Brain microvascular endothelial cell (primary cell): ENCODE data around the gene TBC1D20.

Source experiments
- DNase-seq: peaks from one replicate; pipeline ENCODE4 v3.0.0-alpha.2; 2020
- H3K27ac ChIP-seq: fragments of 250-450 bp; sonication (Bioruptor Pico); 2 replicates; pipeline ENCODE4 v1.5.1; 2020; ENCODE audit warnings: mild to moderate bottlenecking, moderate library complexity
- H3K27me3 ChIP-seq: fragments of 250-450 bp; sonication (Bioruptor Pico); replicated peaks from 2 replicates; pipeline ENCODE4 v1.5.1; 2020; ENCODE audit warnings: mild to moderate bottlenecking
- H3K36me3 ChIP-seq: fragments of 250-450 bp; sonication (Bioruptor Pico); replicated peaks from 2 replicates; pipeline ENCODE4 v1.5.1; 2020; ENCODE audit warnings: mild to moderate bottlenecking
- H3K4me3 ChIP-seq: 2 replicates; pipeline ENCODE4 v1.5.1; 2011; ENCODE audit warnings: low read depth, mild to moderate bottlenecking, control low read depth, low read length, moderate library complexity
- CTCF ChIP-seq: IDR thresholded peaks from 2 replicates; pipeline ENCODE4 v1.5.1; 2011; ENCODE audit warnings: low read depth, mild to moderate bottlenecking, moderate library complexity, low read length, control low read depth, inconsistent platforms; ENCODE audit errors: missing control alignments
- in situ Hi-C: cut with HindIII; loops from 2 replicates; pipeline ENCODE4 v1.10.0; 2017; ENCODE audit warnings: low sequenced_read_pairs, low pct_ligation_motif_present

TBC1D20 gene

GRCh38 chr20:433300-433975 is 28.9 kb downstream of the TBC1D20 start:
- DNase-seq, result no peak
- Histone ChIP-seq H3K4me3 (no peak overlapping the region), H3K27ac (no peak overlapping the region), H3K36me3 (peaks cover 41% of the 10 kb centered on the region), H3K27me3 (no peaks in the 10 kb centered on the region)
- in situ Hi-C loops, result no loop called here
- no peak for TF ChIP-seq CTCF

GRCh38 chr20:432677-433299 is 29.5 kb downstream of the TBC1D20 start:
- Histone ChIP-seq H3K27ac (no peak overlapping the region), H3K36me3 (peaks cover 40% of the 10 kb centered on the region), H3K4me3 (no peak overlapping the region), H3K27me3 (no peaks in the 10 kb centered on the region)
- DNase-seq, result no peak
- in situ Hi-C loops, result no loop called here
- no peak for TF ChIP-seq CTCF

- Histone ChIP-seq H3K27me3 (no peaks in the 10 kb centered on the region), H3K27ac (no peak overlapping the region), H3K4me3 (no peak overlapping the region), H3K36me3 (peaks cover 38% of the 10 kb centered on the region)
- DNase-seq, result no peak
- TF ChIP-seq CTCF, result no peak
- in situ Hi-C loops, result no loop called here
These were observed 30.1 kb downstream of the TBC1D20 start for GRCh38 chr20:432208-432607.

- peaks cover 35% of the 10 kb centered on the region for H3K36me3 ChIP-seq
- peak; percentile 81 for TF ChIP-seq CTCF
- H3K4me3 ChIP-seq, result no peak overlapping the region
- in situ Hi-C loops, result no loop called here
- no peaks in the 10 kb centered on the region for H3K27me3 ChIP-seq
- DNase-seq, result peak; percentile 55
- H3K27ac ChIP-seq, result no peak overlapping the region
These were observed 31.1 kb downstream of the TBC1D20 start for GRCh38 chr20:431012-431904.

GRCh38 chr20:430091-430999 is 32.0 kb downstream of the TBC1D20 start:
- Histone ChIP-seq H3K4me3 (no peak overlapping the region), H3K27ac (no peak overlapping the region), H3K27me3 (no peaks in the 10 kb centered on the region), H3K36me3 (peaks cover 29% of the 10 kb centered on the region)
- TF ChIP-seq CTCF, result no peak
- in situ Hi-C loops, result no loop called here
- DNase-seq, result no peak
